Measurements from ENCODE around the gene FAM111A.

DNA sequence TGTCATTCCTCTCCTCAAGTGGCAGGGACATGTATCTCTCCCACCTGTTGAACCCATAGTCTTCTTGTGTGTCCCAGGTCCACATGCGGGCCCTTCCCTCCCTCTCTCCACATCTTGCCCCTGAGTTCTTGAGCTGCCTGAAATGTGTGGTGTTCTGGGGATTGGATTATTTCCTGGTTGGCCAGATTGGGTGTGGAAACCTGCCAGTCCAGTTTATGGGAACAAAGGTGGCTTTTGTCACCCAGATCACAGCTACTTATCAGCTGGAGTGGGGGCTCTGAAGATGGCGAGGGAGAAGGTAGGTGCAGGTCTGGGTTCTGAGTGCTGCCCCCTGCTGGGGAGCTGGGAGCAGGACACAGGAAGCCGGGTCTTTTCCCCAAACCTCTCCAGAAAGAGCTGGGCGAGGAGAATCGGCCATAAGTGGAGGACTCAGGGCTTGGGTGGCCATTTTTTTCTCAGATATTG, 43.5 kb downstream of the FAM111A start:
- TF ChIP-seq, protein P1, sequence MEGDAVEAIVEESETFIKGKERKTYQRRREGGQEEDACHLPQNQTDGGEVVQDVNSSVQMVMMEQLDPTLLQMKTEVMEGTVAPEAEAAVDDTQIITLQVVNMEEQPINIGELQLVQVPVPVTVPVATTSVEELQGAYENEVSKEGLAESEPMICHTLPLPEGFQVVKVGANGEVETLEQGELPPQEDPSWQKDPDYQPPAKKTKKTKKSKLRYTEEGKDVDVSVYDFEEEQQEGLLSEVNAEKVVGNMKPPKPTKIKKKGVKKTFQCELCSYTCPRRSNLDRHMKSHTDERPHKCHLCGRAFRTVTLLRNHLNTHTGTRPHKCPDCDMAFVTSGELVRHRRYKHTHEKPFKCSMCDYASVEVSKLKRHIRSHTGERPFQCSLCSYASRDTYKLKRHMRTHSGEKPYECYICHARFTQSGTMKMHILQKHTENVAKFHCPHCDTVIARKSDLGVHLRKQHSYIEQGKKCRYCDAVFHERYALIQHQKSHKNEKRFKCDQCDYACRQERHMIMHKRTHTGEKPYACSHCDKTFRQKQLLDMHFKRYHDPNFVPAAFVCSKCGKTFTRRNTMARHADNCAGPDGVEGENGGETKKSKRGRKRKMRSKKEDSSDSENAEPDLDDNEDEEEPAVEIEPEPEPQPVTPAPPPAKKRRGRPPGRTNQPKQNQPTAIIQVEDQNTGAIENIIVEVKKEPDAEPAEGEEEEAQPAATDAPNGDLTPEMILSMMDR (IDR thresholded peaks at IDR 0.05), result peak; percentile 8 to 49 (median 32)
- TF ChIP-seq POLR2A (IDR thresholded peaks at IDR 0.05), result no peak

Data from adrenal gland (tissue), 5 donors.